OCI-LY1 (cell line): ENCODE data around the gene COMT.

Source experiments
- EZH2 ChIP-seq: fragments of 200-600 bp; sonication (generic), shearing (Covaris generic); IDR thresholded peaks from 2 replicates; pipeline ENCODE4 v1.8.0; 2017; ENCODE audit warnings: borderline replicate concordance, mixed run types, mild to moderate bottlenecking, antibody characterized with exemption, low read length, moderate library complexity, mixed read lengths
- TF ChIP-seq, protein P1 (sequence below): fragments of 200-600 bp; sonication (generic), shearing (Covaris generic); IDR thresholded peaks from 2 replicates; pipeline ENCODE4 v1.5.1; 2017; ENCODE audit warnings: mild to moderate bottlenecking, antibody characterized with exemption, low read length, moderate library complexity, mixed read lengths

DNA sequence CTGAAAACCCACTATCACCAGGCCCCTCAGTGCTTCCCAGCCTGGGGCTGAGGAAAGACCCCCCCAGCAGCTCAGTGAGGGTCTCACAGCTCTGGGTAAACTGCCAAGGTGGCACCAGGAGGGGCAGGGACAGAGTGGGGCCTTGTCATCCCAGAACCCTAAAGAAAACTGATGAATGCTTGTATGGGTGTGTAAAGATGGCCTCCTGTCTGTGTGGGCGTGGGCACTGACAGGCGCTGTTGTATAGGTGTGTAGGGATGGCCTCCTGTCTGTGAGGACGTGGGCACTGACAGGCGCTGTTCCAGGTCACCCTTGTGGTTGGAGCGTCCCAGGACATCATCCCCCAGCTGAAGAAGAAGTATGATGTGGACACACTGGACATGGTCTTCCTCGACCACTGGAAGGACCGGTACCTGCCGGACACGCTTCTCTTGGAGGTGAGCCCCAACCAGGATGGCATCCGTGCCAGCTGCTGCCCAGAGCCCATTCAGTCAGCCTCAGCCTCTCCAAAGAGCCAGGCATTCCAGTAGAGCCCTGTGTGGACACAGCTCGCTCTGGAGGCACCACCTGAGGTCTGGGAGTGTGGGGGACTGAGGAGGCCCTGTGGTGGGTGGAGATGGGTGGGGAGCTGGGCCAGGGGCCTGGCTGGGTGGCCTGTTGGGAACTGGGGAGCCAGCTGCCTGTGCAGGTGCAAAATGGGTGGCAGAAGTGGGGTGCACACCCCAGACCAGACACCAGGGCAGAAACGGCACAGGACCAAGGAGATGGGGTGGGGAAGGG lies 22.5 kb downstream of the COMT start:
- TF ChIP-seq, protein P1, sequence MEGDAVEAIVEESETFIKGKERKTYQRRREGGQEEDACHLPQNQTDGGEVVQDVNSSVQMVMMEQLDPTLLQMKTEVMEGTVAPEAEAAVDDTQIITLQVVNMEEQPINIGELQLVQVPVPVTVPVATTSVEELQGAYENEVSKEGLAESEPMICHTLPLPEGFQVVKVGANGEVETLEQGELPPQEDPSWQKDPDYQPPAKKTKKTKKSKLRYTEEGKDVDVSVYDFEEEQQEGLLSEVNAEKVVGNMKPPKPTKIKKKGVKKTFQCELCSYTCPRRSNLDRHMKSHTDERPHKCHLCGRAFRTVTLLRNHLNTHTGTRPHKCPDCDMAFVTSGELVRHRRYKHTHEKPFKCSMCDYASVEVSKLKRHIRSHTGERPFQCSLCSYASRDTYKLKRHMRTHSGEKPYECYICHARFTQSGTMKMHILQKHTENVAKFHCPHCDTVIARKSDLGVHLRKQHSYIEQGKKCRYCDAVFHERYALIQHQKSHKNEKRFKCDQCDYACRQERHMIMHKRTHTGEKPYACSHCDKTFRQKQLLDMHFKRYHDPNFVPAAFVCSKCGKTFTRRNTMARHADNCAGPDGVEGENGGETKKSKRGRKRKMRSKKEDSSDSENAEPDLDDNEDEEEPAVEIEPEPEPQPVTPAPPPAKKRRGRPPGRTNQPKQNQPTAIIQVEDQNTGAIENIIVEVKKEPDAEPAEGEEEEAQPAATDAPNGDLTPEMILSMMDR, result no peak
- no peak for TF ChIP-seq EZH2
